ENCODE data around the gene ATP8A2.
"Not testable (repeated sequence)": the region's sequence is repeated elsewhere in the genome, so short reads cannot be mapped to it uniquely, and the experiment has no call there.

The ATP8A2 gene

GRCh38 chr13:25371875-25372283, at the start of gene ATP8A2:
ATP8A2 (plus strand) TSS chr13:25371974; CDS start chr13:25372213, 239 bp downstream.
- no peak for DNase-seq (ENCODE audit: low read depth, low spot score)
- no peak within 1 kb of the TSS for H3K27ac ChIP-seq

- no peak for DNase-seq (ENCODE audit: low read depth, low spot score)
- H3K27ac ChIP-seq, result no peak overlapping the region
Observed at GRCh38 chr13:25324100-25324499, 47.7 kb upstream of the ATP8A2 start.

GRCh38 chr13:25329706-25330105, 42.1 kb upstream of the ATP8A2 start:
- H3K27ac ChIP-seq, result no peak overlapping the region
- DNase-seq (ENCODE audit: low read depth, low spot score), result no peak

GRCh38 chr13:25330541-25330940, 41.2 kb upstream of the ATP8A2 start:
- H3K27ac ChIP-seq, result no peak overlapping the region
- no peak for DNase-seq (ENCODE audit: low read depth, low spot score)

- no peak overlapping the region for H3K27ac ChIP-seq
- no peak for DNase-seq (ENCODE audit: low read depth, low spot score)
Observed at GRCh38 chr13:25335856-25336255, 35.9 kb upstream of the ATP8A2 start.

GRCh38 chr13:25345576-25345975, 26.2 kb upstream of the ATP8A2 start:
- H3K27ac ChIP-seq, result no peak overlapping the region
- no peak for DNase-seq (ENCODE audit: low read depth, low spot score)

- H3K27ac ChIP-seq, result no peak overlapping the region
Observed at GRCh38 chr13:25347151-25347550, 24.6 kb upstream of the ATP8A2 start.

GRCh38 chr13:25351404-25351803, 20.4 kb upstream of the ATP8A2 start:
- no peak for DNase-seq (ENCODE audit: low read depth, low spot score)
- H3K27ac ChIP-seq, result no peak overlapping the region

More at GRCh38 chr13:25347151-25347550, 24.6 kb upstream of the ATP8A2 start:
- DNase-seq (ENCODE audit: low read depth, low spot score), result no peak

GRCh38 chr13:25352230-25352629, 19.5 kb upstream of the ATP8A2 start:
- no peak for DNase-seq (ENCODE audit: low read depth, low spot score)
- H3K27ac ChIP-seq, result no peak overlapping the region

- no peak for DNase-seq (ENCODE audit: low read depth, low spot score)
Observed at GRCh38 chr13:25352806-25353205, 19.0 kb upstream of the ATP8A2 start.

GRCh38 chr13:25353344-25353743, 18.4 kb upstream of the ATP8A2 start:
- no peak overlapping the region for H3K27ac ChIP-seq
- DNase-seq (ENCODE audit: low read depth, low spot score), result no peak

More at GRCh38 chr13:25352806-25353205, 19.0 kb upstream of the ATP8A2 start:
- no peak overlapping the region for H3K27ac ChIP-seq

GRCh38 chr13:25354377-25354776, 17.4 kb upstream of the ATP8A2 start:
- no peak for DNase-seq (ENCODE audit: low read depth, low spot score)
- no peak overlapping the region for H3K27ac ChIP-seq

GRCh38 chr13:25360443-25360842, 11.3 kb upstream of the ATP8A2 start:
- DNase-seq (ENCODE audit: low read depth, low spot score); H3K27ac ChIP-seq: not testable (repeated sequence)

- DNase-seq (ENCODE audit: low read depth, low spot score), result no peak
- H3K27ac ChIP-seq, result no peak overlapping the region
Observed at GRCh38 chr13:25365720-25366235, 6.0 kb upstream of the ATP8A2 start.

GRCh38 chr13:25371158-25371874, 458 bp upstream of the ATP8A2 start:
- DNase-seq (ENCODE audit: low read depth, low spot score), result no peak
- H3K27ac ChIP-seq, result no peak overlapping the region

- no peak for DNase-seq (ENCODE audit: low read depth, low spot score)
- H3K27ac ChIP-seq, result no peak overlapping the region
Observed at GRCh38 chr13:25372284-25373081, 709 bp downstream of the ATP8A2 start.

- DNase-seq (ENCODE audit: low read depth, low spot score), result no peak
- H3K27ac ChIP-seq, result no peak overlapping the region
Observed at GRCh38 chr13:25375727-25376358, 4.1 kb downstream of the ATP8A2 start.

GRCh38 chr13:25377244-25377962, 5.6 kb downstream of the ATP8A2 start:
- no peak for DNase-seq (ENCODE audit: low read depth, low spot score)
- H3K27ac ChIP-seq, result no peak overlapping the region

GRCh38 chr13:25378528-25378927, 6.8 kb downstream of the ATP8A2 start:
- H3K27ac ChIP-seq, result no peak overlapping the region
- no peak for DNase-seq (ENCODE audit: low read depth, low spot score)

- no peak overlapping the region for H3K27ac ChIP-seq
- DNase-seq (ENCODE audit: low read depth, low spot score), result no peak
Observed at GRCh38 chr13:25379011-25379410, 7.2 kb downstream of the ATP8A2 start.
